Measurements from ENCODE around the gene USP8. TPM values are rescaled to one million over a fixed set of nuclear protein-coding genes. Genes with fewer than 3 reads are reported as not detected.
"Not testable (repeated sequence)": the region's sequence is repeated elsewhere in the genome, so short reads cannot be mapped to it uniquely, and the experiment has no call there.

The USP8 gene
- total and polyA plus RNA-seq, 4 donors = 23.7 to 70.2 (median 40.3) TPM

GRCh38 chr15:50391561-50391960, 32.6 kb upstream of the USP8 start:
- H3K36me3 ChIP-seq (ENCODE audit: control insufficient read depth in 1 of 2, insufficient read depth in 2 of 2, low read length in 1 of 2); H3K4me1 ChIP-seq (ENCODE audit: control insufficient read depth in 1 of 2, insufficient read depth in 2 of 2, low read length in 2 of 2); H3K27ac ChIP-seq (ENCODE audit: low read depth in 1 of 2, low read length in 2 of 2); ATAC-seq (ENCODE audit: low FRiP score); H3K27me3 ChIP-seq (ENCODE audit: control insufficient read depth in 1 of 2, insufficient read depth in 2 of 2, low read length in 1 of 2); H3K9me3 ChIP-seq (ENCODE audit: control insufficient read depth, low read length); H3K4me3 ChIP-seq (ENCODE audit: low read length in 2 of 2); intact Hi-C loops (cut with DNase I); DNase-seq: not testable (repeated sequence)
- WGBS, 2 donors = 77 to 80% methylated on average over 4 of the region's 4 CpGs

- no peak for ATAC-seq (ENCODE audit: low FRiP score)
- Histone ChIP-seq H3K9me3 (ENCODE audit: control insufficient read depth, low read length) (no peaks in the 10 kb centered on the region), H3K4me3 (ENCODE audit: low read length in 2 of 2) (no peak overlapping the region), H3K4me1 (ENCODE audit: control insufficient read depth in 1 of 2, insufficient read depth in 2 of 2, low read length in 2 of 2) (no peaks in the 10 kb centered on the region), H3K27ac (ENCODE audit: low read depth in 1 of 2, low read length in 2 of 2) (no peak overlapping the region), H3K27me3 (ENCODE audit: control insufficient read depth in 1 of 2, insufficient read depth in 2 of 2, low read length in 1 of 2) (no peaks in the 10 kb centered on the region), H3K36me3 (ENCODE audit: control insufficient read depth in 1 of 2, insufficient read depth in 2 of 2, low read length in 1 of 2) (no peaks in the 10 kb centered on the region)
- WGBS, 2 donors = 61 to 79% methylated on average over 2 of the region's 2 CpGs
- no peak for DNase-seq
- intact Hi-C loops (cut with DNase I) = no loop called here
Observed at GRCh38 chr15:50411870-50412269, 12.3 kb upstream of the USP8 start.

GRCh38 chr15:50414624-50415023, 9.6 kb upstream of the USP8 start:
- H3K27me3 ChIP-seq (ENCODE audit: control insufficient read depth in 1 of 2, insufficient read depth in 2 of 2, low read length in 1 of 2) = no peaks in the 10 kb centered on the region
- no peaks in the 10 kb centered on the region for H3K36me3 ChIP-seq (ENCODE audit: control insufficient read depth in 1 of 2, insufficient read depth in 2 of 2, low read length in 1 of 2)
- no peaks in the 10 kb centered on the region for H3K4me1 ChIP-seq (ENCODE audit: control insufficient read depth in 1 of 2, insufficient read depth in 2 of 2, low read length in 2 of 2)
- H3K27ac ChIP-seq (ENCODE audit: low read depth in 1 of 2, low read length in 2 of 2) = no peak overlapping the region
- DNase-seq = no peak
- WGBS, 2 donors = 94 to 98% methylated on average over 2 of the region's 2 CpGs
- intact Hi-C loops (cut with DNase I) = no loop called here
- H3K9me3 ChIP-seq (ENCODE audit: control insufficient read depth, low read length) = no peaks in the 10 kb centered on the region
- ATAC-seq (ENCODE audit: low FRiP score) = no peak
- H3K4me3 ChIP-seq (ENCODE audit: low read length in 2 of 2) = no peak overlapping the region

- H3K27ac ChIP-seq (ENCODE audit: low read depth in 1 of 2, low read length in 2 of 2) = no peak overlapping the region
- no peak overlapping the region for H3K4me3 ChIP-seq (ENCODE audit: low read length in 2 of 2)
- DNase-seq (no peak), ATAC-seq (ENCODE audit: low FRiP score) (no peak)
- intact Hi-C loops (cut with DNase I) = no loop called here
- no peaks in the 10 kb centered on the region for H3K4me1 ChIP-seq (ENCODE audit: control insufficient read depth in 1 of 2, insufficient read depth in 2 of 2, low read length in 2 of 2)
- H3K27me3 ChIP-seq (ENCODE audit: control insufficient read depth in 1 of 2, insufficient read depth in 2 of 2, low read length in 1 of 2) = no peaks in the 10 kb centered on the region
- no peaks in the 10 kb centered on the region for H3K36me3 ChIP-seq (ENCODE audit: control insufficient read depth in 1 of 2, insufficient read depth in 2 of 2, low read length in 1 of 2)
- no peaks in the 10 kb centered on the region for H3K9me3 ChIP-seq (ENCODE audit: control insufficient read depth, low read length)
- WGBS, 2 donors = 61 to 63% methylated on average over 3 of the region's 3 CpGs
Observed at GRCh38 chr15:50415752-50416404, 8.3 kb upstream of the USP8 start.

GRCh38 chr15:50416890-50417289, 7.3 kb upstream of the USP8 start:
- DNase-seq (no peak), ATAC-seq (ENCODE audit: low FRiP score) (no peak)
- intact Hi-C loops (cut with DNase I) = no loop called here
- no peaks in the 10 kb centered on the region for H3K36me3 ChIP-seq (ENCODE audit: control insufficient read depth in 1 of 2, insufficient read depth in 2 of 2, low read length in 1 of 2)
- H3K27ac ChIP-seq (ENCODE audit: low read depth in 1 of 2, low read length in 2 of 2) = no peak overlapping the region
- WGBS, 2 donors = 91 to 92% methylated on average over 1 of the region's 1 CpG
- no peaks in the 10 kb centered on the region for H3K4me1 ChIP-seq (ENCODE audit: control insufficient read depth in 1 of 2, insufficient read depth in 2 of 2, low read length in 2 of 2)
- H3K9me3 ChIP-seq (ENCODE audit: control insufficient read depth, low read length) = no peaks in the 10 kb centered on the region
- H3K27me3 ChIP-seq (ENCODE audit: control insufficient read depth in 1 of 2, insufficient read depth in 2 of 2, low read length in 1 of 2) = no peaks in the 10 kb centered on the region
- H3K4me3 ChIP-seq (ENCODE audit: low read length in 2 of 2) = no peak overlapping the region

GRCh38 chr15:50418041-50418583, 6.1 kb upstream of the USP8 start:
- 91 to 92% methylated on average over 9 of the region's 9 CpGs for WGBS, 2 donors

GRCh38 chr15:50425219-50425618, 1.0 kb downstream of the USP8 start:
- Histone ChIP-seq H3K27ac (ENCODE audit: low read depth in 1 of 2, low read length in 2 of 2) (no peak overlapping the region), H3K4me1 (ENCODE audit: control insufficient read depth in 1 of 2, insufficient read depth in 2 of 2, low read length in 2 of 2) (no peaks in the 10 kb centered on the region)

More at GRCh38 chr15:50418041-50418583, 6.1 kb upstream of the USP8 start:
- H3K36me3 ChIP-seq (ENCODE audit: control insufficient read depth in 1 of 2, insufficient read depth in 2 of 2, low read length in 1 of 2) = no peaks in the 10 kb centered on the region
- intact Hi-C loops (cut with DNase I) = no loop called here
- H3K27ac ChIP-seq (ENCODE audit: low read depth in 1 of 2, low read length in 2 of 2) = no peak overlapping the region
- no peak overlapping the region for H3K4me3 ChIP-seq (ENCODE audit: low read length in 2 of 2)
- no peaks in the 10 kb centered on the region for H3K27me3 ChIP-seq (ENCODE audit: control insufficient read depth in 1 of 2, insufficient read depth in 2 of 2, low read length in 1 of 2)
- H3K9me3 ChIP-seq (ENCODE audit: control insufficient read depth, low read length) = no peaks in the 10 kb centered on the region
- ATAC-seq (ENCODE audit: low FRiP score) (peak; percentile 29), DNase-seq (no peak)
- H3K4me1 ChIP-seq (ENCODE audit: control insufficient read depth in 1 of 2, insufficient read depth in 2 of 2, low read length in 2 of 2) = no peaks in the 10 kb centered on the region

GRCh38 chr15:50425678-50426246, 1.6 kb downstream of the USP8 start:
- DNase-seq; H3K27ac ChIP-seq (ENCODE audit: low read depth in 1 of 2, low read length in 2 of 2); H3K4me3 ChIP-seq (ENCODE audit: low read length in 2 of 2); ATAC-seq (ENCODE audit: low FRiP score); H3K9me3 ChIP-seq (ENCODE audit: control insufficient read depth, low read length); H3K36me3 ChIP-seq (ENCODE audit: control insufficient read depth in 1 of 2, insufficient read depth in 2 of 2, low read length in 1 of 2); H3K27me3 ChIP-seq (ENCODE audit: control insufficient read depth in 1 of 2, insufficient read depth in 2 of 2, low read length in 1 of 2); H3K4me1 ChIP-seq (ENCODE audit: control insufficient read depth in 1 of 2, insufficient read depth in 2 of 2, low read length in 2 of 2): not testable (repeated sequence)
- WGBS, 2 donors = 91 to 92% methylated on average over 17 of the region's 17 CpGs
- intact Hi-C loops (cut with DNase I) = loop anchor here in 1 of 2 donors (2.0 kb wide), 1 partner anchor 71 kb away; the partner anchor contains the start of gene GABPB1

More at GRCh38 chr15:50425219-50425618, 1.0 kb downstream of the USP8 start:
- no peaks in the 10 kb centered on the region for H3K9me3 ChIP-seq (ENCODE audit: control insufficient read depth, low read length)
- intact Hi-C loops (cut with DNase I) = loop anchor here in 1 of 2 donors (2.0 kb wide), 1 partner anchor 70 kb away; the partner anchor contains the start of gene GABPB1
- DNase-seq (no peak), ATAC-seq (ENCODE audit: low FRiP score) (no peak)
- WGBS, 2 donors = 10 to 16% methylated on average over 5 of the region's 5 CpGs
- H3K36me3 ChIP-seq (ENCODE audit: control insufficient read depth in 1 of 2, insufficient read depth in 2 of 2, low read length in 1 of 2) = no peaks in the 10 kb centered on the region
- H3K4me3 ChIP-seq (ENCODE audit: low read length in 2 of 2) = peak overlapping the region; percentile 72 to 93
- H3K27me3 ChIP-seq (ENCODE audit: control insufficient read depth in 1 of 2, insufficient read depth in 2 of 2, low read length in 1 of 2) = no peaks in the 10 kb centered on the region

GRCh38 chr15:50426428-50426827, 2.2 kb downstream of the USP8 start:
- intact Hi-C loops (cut with DNase I) = no loop called here

More at GRCh38 chr15:50426428-50426827, 2.2 kb downstream of the USP8 start:
- Histone ChIP-seq H3K36me3 (ENCODE audit: control insufficient read depth in 1 of 2, insufficient read depth in 2 of 2, low read length in 1 of 2) (no peaks in the 10 kb centered on the region), H3K4me3 (ENCODE audit: low read length in 2 of 2) (no peak overlapping the region), H3K27me3 (ENCODE audit: control insufficient read depth in 1 of 2, insufficient read depth in 2 of 2, low read length in 1 of 2) (no peaks in the 10 kb centered on the region), H3K4me1 (ENCODE audit: control insufficient read depth in 1 of 2, insufficient read depth in 2 of 2, low read length in 2 of 2) (no peaks in the 10 kb centered on the region), H3K9me3 (ENCODE audit: control insufficient read depth, low read length) (no peaks in the 10 kb centered on the region), H3K27ac (ENCODE audit: low read depth in 1 of 2, low read length in 2 of 2) (no peak overlapping the region)
- 89 to 96% methylated on average over 9 of the region's 9 CpGs for WGBS, 2 donors
- ATAC-seq (ENCODE audit: low FRiP score) (no peak), DNase-seq (no peak)

All from aorta (tissue), 5 donors.